GM23338 (cell line): ENCODE results near the gene CNTNAP2. TPM values are rescaled to one million over a fixed set of nuclear protein-coding genes. Genes with fewer than 3 reads are reported as not detected.
A peak's percentile ranks its signal among the peaks of the same experiment; 100 is the strongest.

Experiments
- ATAC-seq: fragments of 200-7000 bp; cut with Tn5 transposase; 3 replicates; pipeline ENCODE4 v1.9.1; 2020
- DNase-seq: peaks from one replicate; pipeline ENCODE4 v3.0.0-alpha.2; 2015; ENCODE audit warnings: low spot score
- H2AFZ ChIP-seq: fragments of 200-600 bp; sonication (generic); 2 replicates; pipeline ENCODE4 v1.8.0; 2016; ENCODE audit warnings: antibody characterized with exemption, mild to moderate bottlenecking, moderate library complexity
- H3F3A ChIP-seq: fragments of 200-600 bp; sonication (generic); replicated peaks from 2 replicates; pipeline ENCODE4 v1.8.0; 2017; ENCODE audit warnings: antibody characterized with exemption, mixed run types, low read depth
- H3K27ac ChIP-seq: fragments of 200-600 bp; sonication (generic); 2 replicates; pipeline ENCODE4 v1.6.1; 2016; ENCODE audit warnings: low read depth
- H3K27me3 ChIP-seq: fragments of 200-600 bp; sonication (generic); 2 replicates; pipeline ENCODE4 v1.8.0; 2016; ENCODE audit warnings: mild to moderate bottlenecking, mixed run types, moderate library complexity; ENCODE audit not compliant: insufficient read depth
- H3K36me3 ChIP-seq: fragments of 200-600 bp; sonication (generic); 2 replicates; pipeline ENCODE4 v1.8.0; 2016; ENCODE audit warnings: mild to moderate bottlenecking; ENCODE audit not compliant: insufficient read depth
- H3K4me1 ChIP-seq: fragments of 200-600 bp; sonication (generic); 2 replicates; pipeline ENCODE4 v1.8.0; 2016; ENCODE audit warnings: mild to moderate bottlenecking, moderate library complexity; ENCODE audit not compliant: insufficient read depth
- H3K4me2 ChIP-seq: fragments of 200-600 bp; sonication (generic); 2 replicates; pipeline ENCODE4 v1.7.1; 2017; ENCODE audit warnings: mixed run types
- H3K4me3 ChIP-seq: fragments of 200-600 bp; sonication (generic); 2 replicates; pipeline ENCODE4 v1.6.1; 2016; ENCODE audit warnings: mixed run types
- H3K79me2 ChIP-seq: fragments of 200-600 bp; sonication (generic); replicated peaks from 2 replicates; pipeline ENCODE4 v1.8.0; 2017; ENCODE audit warnings: mild to moderate bottlenecking; ENCODE audit not compliant: insufficient read depth
- H3K9me2 ChIP-seq: fragments of 200-600 bp; sonication (generic); 2 replicates; pipeline ENCODE4 v1.8.0; 2017; ENCODE audit not compliant: insufficient read depth
- H4K20me1 ChIP-seq: fragments of 200-600 bp; sonication (generic); replicated peaks from 2 replicates; pipeline ENCODE4 v1.8.0; 2017; ENCODE audit warnings: mild to moderate bottlenecking; ENCODE audit not compliant: insufficient read depth
- H3K27ac Mint-ChIP-seq: 2 replicates; pipeline ENCODE4 v1.8.0; 2020; ENCODE audit warnings: inconsistent platforms, mild to moderate bottlenecking, moderate library complexity, mixed read lengths
- H3K27me3 Mint-ChIP-seq: 3 replicates; pipeline ENCODE4 v1.8.0; 2022; ENCODE audit warnings: low read depth, mild to moderate bottlenecking, moderate library complexity, mixed read lengths, inconsistent platforms; ENCODE audit not compliant: insufficient read depth, poor library complexity
- H3K36me3 Mint-ChIP-seq: 3 replicates; pipeline ENCODE4 v1.8.0; 2021; ENCODE audit warnings: low read depth, mild to moderate bottlenecking, inconsistent platforms, moderate library complexity, mixed read lengths
- H3K4me1 Mint-ChIP-seq: 3 replicates; pipeline ENCODE4 v1.8.0; 2020; ENCODE audit warnings: mild to moderate bottlenecking, inconsistent platforms, mixed read lengths
- H3K4me3 Mint-ChIP-seq: 3 replicates; pipeline ENCODE4 v1.8.0; 2021; ENCODE audit warnings: moderate library complexity, mild to moderate bottlenecking, inconsistent platforms, mixed read lengths
- H3K9me3 Mint-ChIP-seq: 3 replicates; pipeline ENCODE4 v1.8.0; 2020; ENCODE audit warnings: moderate library complexity, mild to moderate bottlenecking, inconsistent platforms, mixed read lengths
- CREB1 ChIP-seq: fragments of 250-450 bp; sonication (Bioruptor Pico); IDR thresholded peaks from 2 replicates; pipeline ENCODE4 v1.5.0; 2020; ENCODE audit warnings: low read depth, mild to moderate bottlenecking, moderate library complexity
- JUNB ChIP-seq: IDR thresholded peaks from one replicate; pipeline ENCODE4 v1.6.1; 2016; ENCODE audit warnings: antibody characterized with exemption; ENCODE audit not compliant: unreplicated experiment
- NANOG ChIP-seq: IDR thresholded peaks from 2 replicates; pipeline ENCODE4 v1.6.1; 2016; ENCODE audit warnings: antibody characterized with exemption, borderline replicate concordance
- POLR2AphosphoS5 ChIP-seq: IDR thresholded peaks from 2 replicates; pipeline ENCODE4 v1.6.1; 2016; ENCODE audit warnings: antibody characterized with exemption, low read depth
- STAT1 ChIP-seq: IDR thresholded peaks from one replicate; pipeline ENCODE4 v1.6.1; 2016; ENCODE audit warnings: antibody characterized with exemption; ENCODE audit not compliant: unreplicated experiment
- polyA plus RNA-seq: library from polyadenylated mRNA; unstranded; fragments of >200 nt; fragmentation: Nextera tagmentation; extraction: Ambion mirVana; gene quantifications from 2 replicates; pipeline ENCODE4 v1.2.1, GENCODE V29; 2016
- total RNA-seq: library from RNA; depleted of rRNA; stranded (reverse); fragments of >200 nt; shearing (Covaris generic); gene quantifications from 2 replicates; pipeline ENCODE4 v1.2.3, GENCODE V29; 2014
- TF ChIP-seq, protein P1 (sequence below), 2 experiments: fragments of 200-600 bp in 1 of 2; sonication (generic) in 1 of 2; conservative IDR thresholded peaks; 2 replicates each; pipeline versions ENCODE4 v1.5.1 to v1.6.1; 2016 to 2017; ENCODE audit warnings: antibody characterized with exemption in 2 of 2, low read depth in 2 of 2, mild to moderate bottlenecking in 2 of 2, moderate library complexity in 1 of 2
- TF ChIP-seq, protein P2 (sequence below): IDR thresholded peaks from one replicate; pipeline ENCODE4 v1.6.1; 2018; ENCODE audit warnings: antibody characterized with exemption; ENCODE audit not compliant: unreplicated experiment

CNTNAP2 gene
- total and polyA plus RNA-seq, 2 experiments from 2014 or later: 38.2 to 61.3 TPM

DNA sequence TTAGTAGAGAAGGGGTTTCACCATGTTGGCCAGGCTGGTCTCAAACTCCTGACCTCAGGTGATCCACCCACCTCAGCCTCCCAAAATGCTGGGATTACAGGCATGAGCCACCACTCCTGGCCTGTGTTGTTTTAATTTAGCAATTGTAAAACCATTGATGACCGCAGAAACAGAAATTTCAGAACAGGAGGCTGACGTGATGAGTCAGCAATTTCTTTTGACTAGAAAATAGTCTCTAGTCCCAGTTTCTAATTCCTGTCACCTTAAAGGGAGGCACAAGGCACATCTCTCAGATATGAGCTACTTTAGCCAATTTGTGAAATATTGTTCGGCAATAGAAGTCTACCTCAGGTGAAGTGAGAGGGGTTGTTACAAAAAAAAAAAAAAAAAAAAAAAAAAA is 2033.1 kb downstream of the CNTNAP2 start:
- H3K4me2 ChIP-seq: no peak overlapping the region
- H2AFZ ChIP-seq: no peak overlapping the region
- peaks cover 40% of the 10 kb centered on the region for H3K9me3 Mint-ChIP-seq
- no peak overlapping the region for H3K4me3 Mint-ChIP-seq
- TF ChIP-seq JUNB (no peak), STAT1 (no peak), CREB1 (CRISPR knock-in tag) (no peak), POLR2AphosphoS5 (no peak), NANOG (no peak)
- H3K79me2 ChIP-seq: no peaks in the 10 kb centered on the region
- no peaks in the 10 kb centered on the region for H3K27me3 ChIP-seq
- H3K4me1 Mint-ChIP-seq: no peaks in the 10 kb centered on the region
- peaks cover 7% of the 10 kb centered on the region for H3K36me3 Mint-ChIP-seq
- H3K36me3 ChIP-seq: no peaks in the 10 kb centered on the region; the same call in 1 of the 2 replicates
- H3K27me3 Mint-ChIP-seq: no peaks in the 10 kb centered on the region
- no peak overlapping the region for H3K27ac Mint-ChIP-seq
- ATAC-seq (no peak), DNase-seq (no peak)
- no peak overlapping the region for H3K4me3 ChIP-seq
- no peaks in the 10 kb centered on the region for H3K4me1 ChIP-seq
- no peaks in the 10 kb centered on the region for H3F3A ChIP-seq
- H4K20me1 ChIP-seq: no peaks in the 10 kb centered on the region
- no peak overlapping the region for H3K27ac ChIP-seq
- H3K9me2 ChIP-seq: no peaks in the 10 kb centered on the region

DNA sequence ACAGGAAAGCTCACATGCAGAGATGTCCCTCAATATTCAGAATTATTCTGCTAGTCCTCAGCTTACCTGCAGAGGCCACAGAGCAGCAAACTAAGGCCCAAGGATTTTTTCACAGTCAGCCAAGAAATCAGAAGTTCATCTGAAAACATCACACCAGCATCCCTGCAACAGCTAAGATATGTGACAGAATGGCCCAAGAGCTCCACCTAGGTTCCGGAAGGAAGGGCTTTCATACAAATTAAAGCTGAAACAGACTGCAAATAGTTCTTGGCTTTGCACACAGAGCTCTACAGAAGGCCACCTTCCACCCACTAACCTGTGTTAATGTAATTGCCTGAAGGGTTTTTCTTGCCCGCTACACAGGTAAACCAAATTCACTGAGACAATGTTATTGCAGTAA is 2035.2 kb downstream of the CNTNAP2 start:
- H3K4me3 Mint-ChIP-seq: no peak overlapping the region
- no peaks in the 10 kb centered on the region for H3K79me2 ChIP-seq

More for the DNA sequence above, 2035.2 kb downstream of the CNTNAP2 start:
- H3K4me1 ChIP-seq: no peaks in the 10 kb centered on the region
- Mint-ChIP-seq H3K36me3 (peaks cover 7% of the 10 kb centered on the region), H3K4me1 (no peaks in the 10 kb centered on the region), H3K27ac (no peak overlapping the region), H3K9me3 (peaks cover 50% of the 10 kb centered on the region), H3K27me3 (peaks cover 2% of the 10 kb centered on the region)
- no peaks in the 10 kb centered on the region for H3F3A ChIP-seq
- H3K36me3 ChIP-seq: no peaks in the 10 kb centered on the region; the same call in 1 of the 2 replicates
- no peak overlapping the region for H3K27ac ChIP-seq
- H3K4me2 ChIP-seq: no peak overlapping the region
- H3K4me3 ChIP-seq: no peak overlapping the region
- no peaks in the 10 kb centered on the region for H4K20me1 ChIP-seq
- ATAC-seq (no peak), DNase-seq (no peak)
- TF ChIP-seq, protein P1, sequence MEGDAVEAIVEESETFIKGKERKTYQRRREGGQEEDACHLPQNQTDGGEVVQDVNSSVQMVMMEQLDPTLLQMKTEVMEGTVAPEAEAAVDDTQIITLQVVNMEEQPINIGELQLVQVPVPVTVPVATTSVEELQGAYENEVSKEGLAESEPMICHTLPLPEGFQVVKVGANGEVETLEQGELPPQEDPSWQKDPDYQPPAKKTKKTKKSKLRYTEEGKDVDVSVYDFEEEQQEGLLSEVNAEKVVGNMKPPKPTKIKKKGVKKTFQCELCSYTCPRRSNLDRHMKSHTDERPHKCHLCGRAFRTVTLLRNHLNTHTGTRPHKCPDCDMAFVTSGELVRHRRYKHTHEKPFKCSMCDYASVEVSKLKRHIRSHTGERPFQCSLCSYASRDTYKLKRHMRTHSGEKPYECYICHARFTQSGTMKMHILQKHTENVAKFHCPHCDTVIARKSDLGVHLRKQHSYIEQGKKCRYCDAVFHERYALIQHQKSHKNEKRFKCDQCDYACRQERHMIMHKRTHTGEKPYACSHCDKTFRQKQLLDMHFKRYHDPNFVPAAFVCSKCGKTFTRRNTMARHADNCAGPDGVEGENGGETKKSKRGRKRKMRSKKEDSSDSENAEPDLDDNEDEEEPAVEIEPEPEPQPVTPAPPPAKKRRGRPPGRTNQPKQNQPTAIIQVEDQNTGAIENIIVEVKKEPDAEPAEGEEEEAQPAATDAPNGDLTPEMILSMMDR (conservative IDR thresholded peaks at IDR 0.05; ENCODE audit: low read depth in 2 of 2): peak; percentile 19 to 32; a peak in 2 of 4 replicates
- TF ChIP-seq, protein P2, sequence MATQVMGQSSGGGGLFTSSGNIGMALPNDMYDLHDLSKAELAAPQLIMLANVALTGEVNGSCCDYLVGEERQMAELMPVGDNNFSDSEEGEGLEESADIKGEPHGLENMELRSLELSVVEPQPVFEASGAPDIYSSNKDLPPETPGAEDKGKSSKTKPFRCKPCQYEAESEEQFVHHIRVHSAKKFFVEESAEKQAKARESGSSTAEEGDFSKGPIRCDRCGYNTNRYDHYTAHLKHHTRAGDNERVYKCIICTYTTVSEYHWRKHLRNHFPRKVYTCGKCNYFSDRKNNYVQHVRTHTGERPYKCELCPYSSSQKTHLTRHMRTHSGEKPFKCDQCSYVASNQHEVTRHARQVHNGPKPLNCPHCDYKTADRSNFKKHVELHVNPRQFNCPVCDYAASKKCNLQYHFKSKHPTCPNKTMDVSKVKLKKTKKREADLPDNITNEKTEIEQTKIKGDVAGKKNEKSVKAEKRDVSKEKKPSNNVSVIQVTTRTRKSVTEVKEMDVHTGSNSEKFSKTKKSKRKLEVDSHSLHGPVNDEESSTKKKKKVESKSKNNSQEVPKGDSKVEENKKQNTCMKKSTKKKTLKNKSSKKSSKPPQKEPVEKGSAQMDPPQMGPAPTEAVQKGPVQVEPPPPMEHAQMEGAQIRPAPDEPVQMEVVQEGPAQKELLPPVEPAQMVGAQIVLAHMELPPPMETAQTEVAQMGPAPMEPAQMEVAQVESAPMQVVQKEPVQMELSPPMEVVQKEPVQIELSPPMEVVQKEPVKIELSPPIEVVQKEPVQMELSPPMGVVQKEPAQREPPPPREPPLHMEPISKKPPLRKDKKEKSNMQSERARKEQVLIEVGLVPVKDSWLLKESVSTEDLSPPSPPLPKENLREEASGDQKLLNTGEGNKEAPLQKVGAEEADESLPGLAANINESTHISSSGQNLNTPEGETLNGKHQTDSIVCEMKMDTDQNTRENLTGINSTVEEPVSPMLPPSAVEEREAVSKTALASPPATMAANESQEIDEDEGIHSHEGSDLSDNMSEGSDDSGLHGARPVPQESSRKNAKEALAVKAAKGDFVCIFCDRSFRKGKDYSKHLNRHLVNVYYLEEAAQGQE: no peak
- H3K9me2 ChIP-seq: no peaks in the 10 kb centered on the region
- no peaks in the 10 kb centered on the region for H3K27me3 ChIP-seq
- H2AFZ ChIP-seq: no peak overlapping the region
